ENCODE results near the gene SERBP1. TPM values are rescaled to one million over a fixed set of nuclear protein-coding genes. Genes with fewer than 3 reads are reported as not detected.
A peak's percentile ranks its signal among the peaks of the same experiment; 100 is the strongest.

SERBP1 gene
- total RNA-seq, 1 experiment from 2014 or later: 315 TPM

- H3K27ac Mint-ChIP-seq (ENCODE audit: low read depth, unreplicated experiment): no peak overlapping the region
- peaks cover 6% of the 10 kb centered on the region for H3K4me1 Mint-ChIP-seq (ENCODE audit: insufficient read depth, unreplicated experiment)
- no peak for TF ChIP-seq CTCF (IDR thresholded peaks at IDR 0.05; ENCODE audit: unreplicated experiment)
- DNase-seq (ENCODE audit: unreplicated experiment): no peak
- H3K36me3 Mint-ChIP-seq (ENCODE audit: insufficient read depth, unreplicated experiment): peaks cover 5% of the 10 kb centered on the region
- ChIA-PET POLR2A (interaction anchor here (1.5 to 1.9 kb wide), 2 partner anchors 10 to 18 kb away, joined by 4 to 6 read pairs; no protein-coding TSS in a partner anchor), CTCF (interaction anchor here (0.7 to 2.6 kb wide), 2 partner anchors 17 to 128 kb away, joined by 3 to 9 read pairs; no protein-coding TSS in a partner anchor)
- H3K9me3 Mint-ChIP-seq (ENCODE audit: unreplicated experiment): no peaks in the 10 kb centered on the region
- H3K27me3 Mint-ChIP-seq (ENCODE audit: insufficient read depth, unreplicated experiment): no peaks in the 10 kb centered on the region
- intact Hi-C loops (cut with micrococcal nuclease): no loop called here
- no TSS peak for BruUV-seq (replicated peaks)
- no peak overlapping the region for H3K4me3 Mint-ChIP-seq (ENCODE audit: unreplicated experiment)
Measured at GRCh38 chr1:67372898-67373297, 57.3 kb downstream of the SERBP1 start.

- POLR2A ChIA-PET: interaction anchor here (0.7 to 1.9 kb wide), 7 partner anchors 11 to 56 kb away, joined by 3 to 7 read pairs (median 4); no protein-coding TSS in a partner anchor
- Mint-ChIP-seq H3K9me3 (ENCODE audit: unreplicated experiment) (no peaks in the 10 kb centered on the region), H3K4me3 (ENCODE audit: unreplicated experiment) (no peak overlapping the region), H3K27ac (ENCODE audit: low read depth, unreplicated experiment) (peak overlapping the region; percentile 74), H3K4me1 (ENCODE audit: insufficient read depth, unreplicated experiment) (peaks cover 13% of the 10 kb centered on the region), H3K27me3 (ENCODE audit: insufficient read depth, unreplicated experiment) (no peaks in the 10 kb centered on the region), H3K36me3 (ENCODE audit: insufficient read depth, unreplicated experiment) (no peaks in the 10 kb centered on the region)
- peak; percentile 38 for DNase-seq (ENCODE audit: unreplicated experiment)
- BruUV-seq (replicated peaks): no TSS peak
- TF ChIP-seq CTCF (IDR thresholded peaks at IDR 0.05; ENCODE audit: unreplicated experiment): no peak
- intact Hi-C loops (cut with micrococcal nuclease): no loop called here
- CTCF ChIA-PET: interaction anchor here (0.6 to 2.6 kb wide), 5 partner anchors 18 to 246 kb away, joined by 3 to 9 read pairs (median 3); no protein-coding TSS in a partner anchor
Measured at GRCh38 chr1:67372136-67372535, 58.1 kb downstream of the SERBP1 start.

- ChIA-PET CTCF (interaction anchor here (0.6 to 2.6 kb wide), 4 partner anchors 24 to 245 kb away, joined by 3 to 9 read pairs (median 6); no protein-coding TSS in a partner anchor), POLR2A (interaction anchor here (0.7 to 1.9 kb wide), 7 partner anchors 12 to 57 kb away, joined by 3 to 7 read pairs (median 4); no protein-coding TSS in a partner anchor)
- no peak for DNase-seq (ENCODE audit: unreplicated experiment)
- Mint-ChIP-seq H3K4me3 (ENCODE audit: unreplicated experiment) (no peak overlapping the region), H3K9me3 (ENCODE audit: unreplicated experiment) (no peaks in the 10 kb centered on the region), H3K4me1 (ENCODE audit: insufficient read depth, unreplicated experiment) (peaks cover 16% of the 10 kb centered on the region), H3K27me3 (ENCODE audit: insufficient read depth, unreplicated experiment) (no peaks in the 10 kb centered on the region), H3K27ac (ENCODE audit: low read depth, unreplicated experiment) (peak overlapping the region; percentile 74), H3K36me3 (ENCODE audit: insufficient read depth, unreplicated experiment) (no peaks in the 10 kb centered on the region)
- BruUV-seq (replicated peaks): no TSS peak
- TF ChIP-seq CTCF (IDR thresholded peaks at IDR 0.05; ENCODE audit: unreplicated experiment): no peak
- intact Hi-C loops (cut with micrococcal nuclease): no loop called here
Measured at GRCh38 chr1:67371681-67372080, 58.5 kb downstream of the SERBP1 start.

GRCh38 chr1:67371043-67371442 is 59.2 kb downstream of the SERBP1 start:
- Mint-ChIP-seq H3K36me3 (ENCODE audit: insufficient read depth, unreplicated experiment) (no peaks in the 10 kb centered on the region), H3K9me3 (ENCODE audit: unreplicated experiment) (no peaks in the 10 kb centered on the region), H3K4me1 (ENCODE audit: insufficient read depth, unreplicated experiment) (peaks cover 16% of the 10 kb centered on the region), H3K4me3 (ENCODE audit: unreplicated experiment) (no peak overlapping the region), H3K27me3 (ENCODE audit: insufficient read depth, unreplicated experiment) (no peaks in the 10 kb centered on the region), H3K27ac (ENCODE audit: low read depth, unreplicated experiment) (no peak overlapping the region)
- BruUV-seq (replicated peaks): no TSS peak
- CTCF ChIA-PET: interaction anchor here (2.1 to 2.6 kb wide), 2 partner anchors 24 to 129 kb away, joined by 9 read pairs; no protein-coding TSS in a partner anchor
- POLR2A ChIA-PET: interaction anchor here (1.4 to 1.9 kb wide), 3 partner anchors 13 to 31 kb away, joined by 4 to 7 read pairs (median 6); no protein-coding TSS in a partner anchor
- no peak for DNase-seq (ENCODE audit: unreplicated experiment)
- TF ChIP-seq CTCF (IDR thresholded peaks at IDR 0.05; ENCODE audit: unreplicated experiment): no peak
- intact Hi-C loops (cut with micrococcal nuclease): no loop called here

Data from MCF 10A (cell line).